GM19099 (cell line): ENCODE measurements around the gene PHF21B.

ENCODE experiments used
- POLR2A ChIP-seq: IDR thresholded peaks from 3 replicates; pipeline ENCODE4 v1.6.1; 2011; ENCODE audit warnings: low read depth; ENCODE audit not compliant: insufficient read length; ENCODE audit errors: extremely low read depth

Gene PHF21B

DNA sequence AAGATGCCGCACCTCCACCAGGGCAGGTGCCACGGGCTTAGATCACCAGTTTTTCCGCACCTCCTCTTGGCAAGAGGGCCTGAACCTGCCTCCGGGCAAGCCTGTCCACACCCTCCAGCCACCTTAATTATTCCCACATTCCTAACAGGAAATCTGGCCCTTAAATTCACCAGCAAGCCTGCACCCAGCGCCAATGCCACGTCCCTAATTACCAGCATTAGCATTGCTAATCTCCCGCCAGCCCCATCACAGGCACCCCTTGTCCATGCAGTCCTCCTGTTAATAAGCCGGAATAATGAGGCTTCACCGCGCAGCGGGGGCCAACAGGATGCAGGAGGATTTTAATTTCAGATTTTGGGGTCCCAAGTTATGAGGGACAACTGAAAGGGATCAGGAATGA lies 69.7 kb downstream of the PHF21B start:
- TF ChIP-seq POLR2A, result no peak

DNA sequence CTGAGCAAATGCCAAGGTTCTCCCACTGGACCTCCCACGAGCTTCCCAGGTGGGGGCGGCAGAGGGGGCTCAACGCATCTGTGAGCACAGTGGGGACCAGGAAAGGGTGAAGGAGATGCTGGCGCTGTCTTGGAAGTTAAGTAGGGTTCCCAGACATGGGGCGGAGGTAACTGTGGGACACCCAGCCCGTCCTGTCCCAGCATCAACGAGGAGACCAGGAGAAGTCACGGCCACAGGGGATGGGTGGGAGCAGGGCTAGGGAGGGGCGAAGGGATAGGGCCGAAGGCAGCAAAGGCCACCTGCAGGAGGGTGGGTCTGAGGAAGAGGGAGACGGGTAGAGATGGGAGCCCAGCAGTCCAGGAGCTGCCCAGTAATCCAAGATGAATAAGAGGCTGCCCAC lies 70.4 kb downstream of the PHF21B start:
- TF ChIP-seq POLR2A, result no peak

DNA sequence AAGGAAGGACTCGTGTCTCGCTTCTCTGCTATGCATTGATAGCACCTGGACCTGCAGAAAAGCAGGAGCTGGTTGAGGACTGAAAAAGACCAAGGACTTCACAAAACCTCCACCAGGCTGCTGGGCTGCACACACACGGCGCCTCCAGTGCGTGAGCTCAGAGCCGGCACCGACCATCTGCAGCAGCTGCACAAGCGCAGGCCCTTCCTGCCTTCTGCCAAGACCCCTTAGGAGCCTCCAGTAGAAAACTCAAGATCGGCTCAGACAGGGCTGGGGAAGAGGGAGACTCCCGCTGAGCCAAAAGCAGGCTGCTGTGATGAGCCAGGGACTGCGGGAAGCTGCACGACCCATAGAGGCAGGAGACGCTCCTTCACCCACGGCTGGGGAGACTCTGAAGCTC lies 70.9 kb downstream of the PHF21B start:
- TF ChIP-seq POLR2A, result no peak

DNA sequence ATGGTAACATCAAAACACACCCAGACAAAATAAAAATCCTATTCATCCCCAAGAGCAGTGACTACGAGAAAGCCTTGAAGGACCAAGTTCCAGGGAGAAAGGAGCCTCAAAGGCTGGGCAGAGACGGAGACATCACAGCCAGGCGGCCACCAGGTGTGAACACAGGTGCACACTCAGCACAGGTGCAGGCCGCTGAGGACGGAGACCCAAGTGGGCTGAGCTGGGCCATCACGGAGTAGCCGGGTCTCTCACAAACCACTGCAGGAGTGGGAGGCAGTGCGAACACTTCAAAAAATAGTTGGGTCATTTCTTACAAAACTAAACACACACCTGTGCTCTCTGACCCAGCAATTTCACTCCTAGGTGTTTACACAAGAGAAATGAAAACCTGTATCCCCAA lies 72.6 kb downstream of the PHF21B start:
- no peak for TF ChIP-seq POLR2A

DNA sequence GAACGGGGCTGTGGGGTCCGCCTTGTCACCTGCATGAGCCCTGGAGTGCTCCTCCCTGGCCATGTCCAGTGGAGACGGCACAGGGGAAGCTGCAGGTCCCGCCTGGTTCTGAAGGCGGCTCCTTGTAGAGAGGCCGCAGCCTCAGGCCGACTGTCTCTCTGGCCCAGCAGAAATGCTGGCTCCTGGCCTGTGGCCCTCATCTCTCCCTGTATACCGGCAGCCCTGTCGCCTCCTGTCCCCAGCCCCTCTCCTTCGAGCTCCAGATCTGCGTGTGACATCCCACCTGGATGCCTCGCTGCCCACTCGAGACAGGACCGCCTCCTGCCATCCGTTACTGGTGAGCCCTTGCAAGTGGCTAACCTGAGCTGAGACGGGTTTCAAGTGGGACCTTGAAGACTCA lies 73.6 kb downstream of the PHF21B start:
- TF ChIP-seq POLR2A, result no peak

DNA sequence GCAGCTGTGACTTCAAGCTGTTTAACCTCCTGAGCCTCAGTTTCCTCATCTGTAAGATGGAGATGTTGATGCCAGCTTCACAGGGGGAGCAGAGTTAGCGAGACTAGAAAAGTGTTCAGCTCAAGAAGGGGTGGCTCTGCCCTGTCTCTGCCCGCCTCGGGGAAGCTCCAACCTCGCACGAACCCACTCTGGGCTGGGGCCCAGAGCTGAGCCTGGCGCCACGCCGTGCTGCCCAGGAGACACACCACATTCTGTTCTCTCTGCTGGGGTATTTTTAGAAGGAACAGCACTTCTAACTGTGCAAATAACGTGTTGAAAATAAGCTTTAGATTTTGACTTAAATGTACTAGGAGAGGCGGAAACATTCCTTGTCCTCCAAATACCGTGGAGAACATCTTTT lies 74.1 kb downstream of the PHF21B start:
- no peak for TF ChIP-seq POLR2A

DNA sequence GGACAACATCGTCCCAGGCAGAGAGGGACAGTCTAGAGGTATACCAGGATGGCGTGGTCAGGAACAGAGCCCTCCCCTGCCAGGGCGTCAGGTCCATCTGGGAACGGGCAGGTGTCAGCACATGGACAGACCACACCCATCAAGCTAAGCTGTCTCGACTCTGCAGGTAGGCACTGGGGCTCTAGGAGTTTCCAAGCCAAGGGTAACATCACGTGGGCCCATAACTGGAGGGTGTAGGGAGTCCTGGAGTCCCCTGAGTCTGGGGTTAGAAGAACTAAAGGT lies 75.4 kb downstream of the PHF21B start:
- TF ChIP-seq POLR2A, result no peak

DNA sequence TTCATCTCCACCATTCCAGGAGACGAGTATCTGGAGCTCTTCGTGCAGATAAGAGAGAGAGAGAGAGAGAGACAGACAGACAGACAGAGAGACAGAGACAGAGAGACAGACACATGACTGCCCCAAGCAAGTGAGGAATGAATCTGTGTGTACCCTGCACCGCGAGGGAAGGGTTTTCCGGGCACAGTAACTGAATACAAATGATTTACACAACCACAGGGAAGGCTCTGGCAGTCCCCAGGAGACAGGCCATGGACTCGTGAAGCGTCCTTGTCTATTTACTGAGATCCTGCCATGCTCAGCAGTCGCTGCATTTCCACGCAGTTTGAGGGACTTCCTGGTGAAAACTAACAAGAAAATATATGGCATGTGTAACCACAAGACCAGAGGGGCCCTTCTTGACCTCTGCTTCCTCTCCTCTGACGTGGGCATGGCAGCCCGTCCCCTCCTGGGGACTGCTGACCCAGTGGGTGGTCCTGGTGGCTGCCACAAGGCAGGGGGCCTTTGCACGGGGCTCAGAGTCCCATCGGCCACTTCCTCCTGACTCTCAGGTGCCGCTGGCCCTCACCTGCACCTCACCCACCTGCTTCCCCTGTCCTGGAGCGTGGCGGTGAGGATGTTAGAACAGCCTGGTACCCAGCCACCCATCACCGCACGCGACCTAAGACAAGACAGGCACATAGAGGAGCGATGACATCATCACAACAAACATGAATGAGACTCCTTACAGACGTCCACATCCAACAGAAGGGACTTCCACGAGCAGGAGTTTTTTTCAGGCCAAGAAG lies 75.9 kb downstream of the PHF21B start:
- no peak for TF ChIP-seq POLR2A

DNA sequence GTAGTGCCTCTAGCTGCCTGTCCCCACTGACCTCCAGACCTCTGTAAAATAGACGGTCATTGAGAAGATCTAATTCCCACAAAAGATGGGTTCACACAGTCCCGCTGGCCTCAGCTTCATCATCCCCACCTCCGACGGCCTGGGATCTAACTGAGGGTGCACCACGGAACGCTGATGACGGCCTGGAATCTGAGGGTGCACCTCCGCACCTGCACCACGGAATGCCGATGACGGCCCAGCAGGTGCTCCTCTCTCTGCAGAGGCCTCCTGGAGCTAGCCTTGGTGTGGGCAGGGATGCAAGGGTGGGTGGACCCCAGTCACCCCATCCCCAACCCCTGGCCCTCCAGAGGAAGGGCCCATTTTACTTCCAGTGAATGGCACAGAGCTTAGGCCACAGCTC lies 77.3 kb downstream of the PHF21B start:
- no peak for TF ChIP-seq POLR2A

DNA sequence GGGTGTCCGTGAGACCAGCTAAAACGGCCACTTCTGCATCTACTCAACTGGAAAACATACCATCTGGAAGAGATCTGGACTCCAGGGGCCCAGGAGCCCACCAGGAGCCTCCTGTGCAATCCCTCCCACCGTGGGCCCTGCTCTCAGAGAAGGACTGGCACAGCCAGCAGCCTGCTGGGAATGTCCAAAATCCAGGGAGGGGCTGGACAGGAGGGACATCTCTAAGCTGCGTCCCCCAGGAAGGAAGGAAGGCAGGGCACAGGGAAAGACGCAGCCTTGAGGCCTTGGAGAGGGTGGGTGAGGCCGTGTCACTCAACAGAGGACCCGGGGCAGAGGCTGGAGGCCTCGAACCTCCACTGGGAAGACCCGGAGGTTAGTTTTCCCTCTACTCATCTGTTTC lies 78.0 kb downstream of the PHF21B start:
- no peak for TF ChIP-seq POLR2A

DNA sequence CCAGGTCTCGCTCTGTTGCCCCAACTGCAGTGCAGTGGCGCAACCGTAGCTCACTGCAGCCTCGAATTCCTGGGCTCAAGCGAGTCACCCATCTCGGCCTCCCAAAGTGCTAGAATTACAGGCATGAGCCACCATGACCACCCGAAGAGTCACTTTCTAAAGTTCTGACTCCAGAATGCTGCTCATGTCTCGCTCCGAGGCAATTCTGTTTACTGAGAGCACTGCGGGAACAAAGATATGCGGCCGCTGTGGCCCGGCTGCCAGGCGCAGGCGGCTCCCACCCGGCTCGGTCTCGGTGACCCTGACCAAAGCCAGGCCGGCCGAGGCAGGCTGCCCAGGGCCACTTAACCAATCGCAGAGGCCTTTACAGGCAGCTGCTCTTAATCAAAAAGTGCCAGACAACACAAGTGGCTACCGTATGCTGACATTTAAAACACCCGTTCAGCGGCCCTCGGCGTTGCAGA lies 78.7 kb downstream of the PHF21B start:
- no peak for TF ChIP-seq POLR2A

DNA sequence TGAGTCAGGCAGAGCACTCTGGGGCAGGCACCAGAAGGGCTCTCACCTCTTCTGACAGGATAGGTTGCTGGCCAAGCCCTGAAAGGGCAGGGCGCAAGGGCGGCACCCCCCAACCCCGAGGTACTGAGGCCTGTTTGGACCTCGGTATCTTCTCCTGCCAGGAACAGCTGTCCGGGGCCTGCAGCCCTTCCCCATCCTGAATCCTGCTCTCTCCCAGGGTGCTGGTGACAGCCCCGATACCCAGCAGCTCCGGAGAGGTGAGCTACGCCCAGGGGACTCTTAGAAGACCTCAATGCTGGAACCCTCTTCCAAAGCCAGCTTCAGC lies 79.1 kb downstream of the PHF21B start:
- no peak for TF ChIP-seq POLR2A

DNA sequence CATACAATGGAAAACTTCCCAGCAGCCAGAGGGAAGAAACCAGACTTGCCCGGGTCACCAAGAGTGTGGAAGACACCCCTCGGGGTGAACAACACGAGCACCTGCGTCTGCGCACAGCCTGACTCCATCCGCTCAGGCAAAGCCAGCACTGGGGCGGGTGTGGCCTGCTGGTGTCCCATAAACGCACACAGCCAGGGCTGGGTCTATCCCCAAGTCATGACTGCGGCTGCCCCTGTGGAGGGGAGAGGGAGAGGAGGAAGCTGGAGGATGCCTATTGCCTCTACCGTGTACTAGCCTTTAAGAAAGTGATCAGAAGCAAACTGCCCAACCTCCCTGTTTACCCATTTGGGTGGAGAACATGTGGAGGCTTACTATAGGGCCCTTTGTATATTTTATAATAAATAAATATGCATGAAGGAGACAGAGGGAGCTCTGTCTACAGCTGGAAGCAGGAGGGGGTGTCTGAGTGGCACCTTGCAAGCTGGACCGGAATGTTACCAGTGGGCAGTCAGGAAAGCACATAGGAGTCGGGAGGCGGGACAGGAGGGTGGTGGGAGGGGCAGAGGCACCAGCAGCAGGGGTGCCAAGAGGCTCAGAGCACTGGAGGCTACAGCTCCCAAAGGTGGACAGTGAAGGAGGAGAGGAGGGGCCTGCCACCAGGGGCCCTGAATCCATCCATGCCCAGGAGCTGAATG lies 79.6 kb downstream of the PHF21B start:
- TF ChIP-seq POLR2A, result no peak

DNA sequence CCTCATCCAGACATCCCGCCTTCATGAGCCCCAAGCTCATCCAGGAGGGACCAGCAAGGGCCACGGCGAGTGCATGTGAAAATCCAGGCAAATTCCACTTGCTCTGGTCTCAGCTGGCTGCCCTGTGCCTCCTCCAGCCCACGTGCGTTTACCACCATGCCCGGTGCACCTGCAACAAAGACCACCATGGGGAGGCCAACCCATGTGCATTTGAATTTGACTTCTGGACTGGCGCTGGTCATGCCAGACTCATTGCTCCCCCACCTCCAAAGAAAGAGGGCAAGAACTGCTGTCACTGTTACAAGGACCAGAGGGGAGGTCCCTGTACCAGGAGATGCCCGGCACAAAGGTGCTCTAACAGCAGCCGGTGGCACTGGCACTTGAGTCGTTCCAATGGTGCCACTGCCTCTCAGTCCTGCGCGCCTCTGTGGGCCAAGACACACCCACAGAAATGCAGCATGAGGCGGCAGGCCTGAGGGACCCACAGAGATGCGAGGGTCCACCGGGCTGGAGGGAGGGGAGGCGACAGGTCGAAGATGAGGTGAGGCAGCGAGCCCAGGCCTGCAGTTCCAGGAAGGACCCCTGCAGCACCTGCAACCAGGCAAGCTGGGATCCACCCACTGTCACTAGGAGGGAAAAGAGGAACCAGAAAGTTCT lies 80.3 kb downstream of the PHF21B start:
- no peak for TF ChIP-seq POLR2A

DNA sequence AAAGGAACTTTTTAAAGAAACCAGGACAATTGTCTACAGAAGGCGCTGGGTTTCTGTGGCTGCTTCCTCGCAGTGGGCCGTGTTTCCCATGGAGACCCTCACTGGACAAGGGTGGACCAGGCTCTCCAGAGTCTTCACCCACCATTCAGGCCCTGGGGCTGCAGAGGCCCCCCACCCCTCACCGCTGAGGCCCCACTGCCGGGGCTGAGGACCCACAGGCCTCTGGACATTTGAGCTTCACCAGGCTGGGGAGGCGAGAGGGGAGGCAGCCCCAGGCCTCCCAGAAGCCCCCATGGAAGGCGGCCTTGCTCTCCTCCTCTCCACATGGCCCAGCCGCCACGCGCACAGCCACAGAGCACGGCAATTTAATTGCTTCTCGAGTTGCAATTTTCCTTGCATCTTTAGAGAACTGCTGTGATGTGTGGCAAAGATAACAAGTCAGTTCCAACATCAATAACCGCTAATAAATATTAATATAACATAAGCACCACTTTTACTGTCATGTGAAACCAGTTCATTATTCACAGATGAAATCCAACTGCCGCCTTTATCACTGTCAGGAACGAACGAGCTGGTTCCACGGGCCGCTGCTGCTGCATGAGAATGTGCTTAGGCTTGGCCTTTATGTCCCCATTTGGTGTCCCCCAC lies 81.0 kb downstream of the PHF21B start:
- TF ChIP-seq POLR2A, result no peak

DNA sequence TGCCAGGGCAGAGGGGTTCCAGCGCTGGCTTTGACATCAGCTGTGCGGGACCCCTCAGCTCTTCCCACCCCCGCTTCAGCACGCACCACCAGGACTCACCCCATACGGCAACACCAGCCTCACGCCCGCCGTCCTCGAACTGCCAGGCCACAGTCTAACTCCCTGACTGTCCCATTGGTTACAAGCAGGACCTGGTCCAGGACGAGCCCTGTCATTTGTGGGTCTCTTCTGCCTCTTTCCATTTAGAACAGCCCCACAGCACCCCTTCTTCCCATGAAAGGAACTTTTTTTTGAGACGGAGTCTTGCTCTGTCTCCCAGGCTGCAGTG lies 81.7 kb downstream of the PHF21B start:
- TF ChIP-seq POLR2A, result no peak
